HuH-7 (cell line): Measurements from ENCODE around the gene NPAS2.

Source experiments
- DNase-seq: peaks from one replicate; pipeline ENCODE4 v3.0.0; 2011; ENCODE audit warnings: low spot score

NPAS2 gene

GRCh38 chr2:100853909-100854810, 34.2 kb downstream of the NPAS2 start:
- no peak for DNase-seq

- DNase-seq = no peak
These were observed 35.1 kb downstream of the NPAS2 start for GRCh38 chr2:100855084-100855483.

GRCh38 chr2:100855606-100856005, 35.7 kb downstream of the NPAS2 start:
- no peak for DNase-seq

- DNase-seq = no peak
These were observed 36.8 kb downstream of the NPAS2 start for GRCh38 chr2:100856732-100857131.

- no peak for DNase-seq
These were observed 37.4 kb downstream of the NPAS2 start for GRCh38 chr2:100857341-100857740.

- no peak for DNase-seq
These were observed 38.0 kb downstream of the NPAS2 start for GRCh38 chr2:100857915-100858314.

- no peak for DNase-seq
These were observed 40.0 kb downstream of the NPAS2 start for GRCh38 chr2:100859902-100860301.

GRCh38 chr2:100861340-100861739, 41.4 kb downstream of the NPAS2 start:
- no peak for DNase-seq

GRCh38 chr2:100862081-100862480, 42.1 kb downstream of the NPAS2 start:
- no peak for DNase-seq

- no peak for DNase-seq
These were observed 46.0 kb downstream of the NPAS2 start for GRCh38 chr2:100865816-100866460.

- DNase-seq = no peak
These were observed 48.1 kb downstream of the NPAS2 start for GRCh38 chr2:100868083-100868482.

GRCh38 chr2:100869120-100869519, 49.2 kb downstream of the NPAS2 start:
- no peak for DNase-seq

- no peak for DNase-seq
These were observed 51.0 kb downstream of the NPAS2 start for GRCh38 chr2:100870652-100871531.

GRCh38 chr2:100875516-100876230, 55.7 kb downstream of the NPAS2 start:
- DNase-seq = no peak

GRCh38 chr2:100876231-100876860, 56.4 kb downstream of the NPAS2 start:
- no peak for DNase-seq

GRCh38 chr2:100877555-100877954, 57.6 kb downstream of the NPAS2 start:
- DNase-seq = no peak

GRCh38 chr2:100878000-100878791, 58.3 kb downstream of the NPAS2 start:
- no peak for DNase-seq

- DNase-seq = no peak
These were observed 59.4 kb downstream of the NPAS2 start for GRCh38 chr2:100879296-100879695.

- no peak for DNase-seq
These were observed 60.1 kb downstream of the NPAS2 start for GRCh38 chr2:100880036-100880435.

- DNase-seq = no peak
These were observed 60.8 kb downstream of the NPAS2 start for GRCh38 chr2:100880730-100881129.
